Body of pancreas (tissue), 4 donors: ENCODE results near the gene ANKAR.
"Not testable (repeated sequence)": the region's sequence is repeated elsewhere in the genome, so short reads cannot be mapped to it uniquely, and the experiment has no call there.

ENCODE experiments used
- POLR2A ChIP-seq, 3 donors: fragments of 450-650 bp; IDR thresholded peaks; one replicate each; pipeline ENCODE4 v1.6.1; 2016; ENCODE audit warnings: antibody characterized with exemption in 3 of 3, mild to moderate bottlenecking in 2 of 3
- TF ChIP-seq, protein P1 (sequence below), 7 experiments: fragments of 450-650 bp in 4 of 7; fragments of 200-600 bp in 3 of 7; sonication (generic) in 3 of 7; IDR thresholded peaks; one replicate each; pipeline ENCODE4 v1.5.1; 2016 to 2019; ENCODE audit warnings: antibody characterized with exemption in 7 of 7

GRCh38 chr2:189717593-189717992 lies 43.1 kb downstream of the ANKAR start:
- TF ChIP-seq, protein P1, sequence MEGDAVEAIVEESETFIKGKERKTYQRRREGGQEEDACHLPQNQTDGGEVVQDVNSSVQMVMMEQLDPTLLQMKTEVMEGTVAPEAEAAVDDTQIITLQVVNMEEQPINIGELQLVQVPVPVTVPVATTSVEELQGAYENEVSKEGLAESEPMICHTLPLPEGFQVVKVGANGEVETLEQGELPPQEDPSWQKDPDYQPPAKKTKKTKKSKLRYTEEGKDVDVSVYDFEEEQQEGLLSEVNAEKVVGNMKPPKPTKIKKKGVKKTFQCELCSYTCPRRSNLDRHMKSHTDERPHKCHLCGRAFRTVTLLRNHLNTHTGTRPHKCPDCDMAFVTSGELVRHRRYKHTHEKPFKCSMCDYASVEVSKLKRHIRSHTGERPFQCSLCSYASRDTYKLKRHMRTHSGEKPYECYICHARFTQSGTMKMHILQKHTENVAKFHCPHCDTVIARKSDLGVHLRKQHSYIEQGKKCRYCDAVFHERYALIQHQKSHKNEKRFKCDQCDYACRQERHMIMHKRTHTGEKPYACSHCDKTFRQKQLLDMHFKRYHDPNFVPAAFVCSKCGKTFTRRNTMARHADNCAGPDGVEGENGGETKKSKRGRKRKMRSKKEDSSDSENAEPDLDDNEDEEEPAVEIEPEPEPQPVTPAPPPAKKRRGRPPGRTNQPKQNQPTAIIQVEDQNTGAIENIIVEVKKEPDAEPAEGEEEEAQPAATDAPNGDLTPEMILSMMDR (IDR thresholded peaks at IDR 0.05): not testable (repeated sequence)
- not testable (repeated sequence) for TF ChIP-seq POLR2A (IDR thresholded peaks at IDR 0.05)
